MG63 (cell line): ENCODE measurements around the gene UNC5CL. TPM values are rescaled to one million over a fixed set of nuclear protein-coding genes. Genes with fewer than 3 reads are reported as not detected.

Experiments
- DNase-seq: peaks from one replicate; pipeline ENCODE4 v3.0.0-alpha.2; 2020
- H3K27me3 ChIP-seq: fragments of 250-450 bp; sonication (Bioruptor Pico); 2 replicates; pipeline ENCODE4 v1.5.1; 2020; ENCODE audit warnings: mild to moderate bottlenecking, moderate library complexity
- H3K36me3 ChIP-seq: fragments of 250-450 bp; sonication (Bioruptor Pico); 2 replicates; pipeline ENCODE4 v1.5.1; 2020; ENCODE audit warnings: mild to moderate bottlenecking, moderate library complexity
- H3K4me3 ChIP-seq: fragments of 250-450 bp; sonication (Bioruptor Pico); 2 replicates; pipeline ENCODE4 v1.5.1; 2020; ENCODE audit warnings: mild to moderate bottlenecking, moderate library complexity
- H3K9me3 ChIP-seq: fragments of 250-450 bp; sonication (Bioruptor Pico); 2 replicates; pipeline ENCODE4 v1.5.1; 2020; ENCODE audit warnings: mild to moderate bottlenecking, moderate library complexity
- total RNA-seq: library from RNA; depleted of rRNA; stranded (reverse); fragments of >200 nt; shearing (Covaris generic); gene quantifications from 2 replicates; pipeline ENCODE4 v1.2.3, GENCODE V29; 2014; ENCODE audit warnings: low replicate concordance; rRNA removed

Gene UNC5CL
- 0.20 TPM in 1 of 2 replicates, not detected in the other for total RNA-seq

GRCh38 chr6:41039060-41039998 lies at the start of gene UNC5CL:
TSS of gene UNC5CL (minus strand) at chr6:41039221. CDS start at chr6:41035074, 4,147 bp downstream.
- Histone ChIP-seq H3K27me3 (no peaks in the 10 kb centered on the region), H3K36me3 (no peaks in the 10 kb centered on the region), H3K4me3 (no peak within 1 kb of the TSS), H3K9me3 (no peaks in the 10 kb centered on the region)
- DNase-seq, result peak; percentile 11

GRCh38 chr6:41088451-41088850 lies 49.4 kb upstream of the UNC5CL start:
- H3K27me3 ChIP-seq, result no peaks in the 10 kb centered on the region
- peaks cover 39% of the 10 kb centered on the region for H3K36me3 ChIP-seq
- no peaks in the 10 kb centered on the region for H3K9me3 ChIP-seq
- H3K4me3 ChIP-seq, result no peak overlapping the region
- peak; percentile 4 for DNase-seq

GRCh38 chr6:41085182-41085581 lies 46.2 kb upstream of the UNC5CL start:
- no peak overlapping the region for H3K4me3 ChIP-seq
- H3K9me3 ChIP-seq, result no peaks in the 10 kb centered on the region
- DNase-seq, result no peak
- H3K36me3 ChIP-seq, result peaks cover 23% of the 10 kb centered on the region
- no peaks in the 10 kb centered on the region for H3K27me3 ChIP-seq

- no peak for DNase-seq
- Histone ChIP-seq H3K9me3 (no peaks in the 10 kb centered on the region), H3K27me3 (no peaks in the 10 kb centered on the region), H3K4me3 (no peak overlapping the region), H3K36me3 (peaks cover 35% of the 10 kb centered on the region)
Observed at GRCh38 chr6:41083072-41083471, 44.1 kb upstream of the UNC5CL start.

- no peak overlapping the region for H3K4me3 ChIP-seq
- no peak for DNase-seq
- no peaks in the 10 kb centered on the region for H3K27me3 ChIP-seq
- peaks cover 32% of the 10 kb centered on the region for H3K36me3 ChIP-seq
- H3K9me3 ChIP-seq, result no peaks in the 10 kb centered on the region
Observed at GRCh38 chr6:41080621-41081020, 41.6 kb upstream of the UNC5CL start.

GRCh38 chr6:41079080-41079479 lies 40.1 kb upstream of the UNC5CL start:
- H3K36me3 ChIP-seq, result peaks cover 23% of the 10 kb centered on the region
- no peaks in the 10 kb centered on the region for H3K27me3 ChIP-seq
- no peaks in the 10 kb centered on the region for H3K9me3 ChIP-seq
- H3K4me3 ChIP-seq, result no peak overlapping the region
- DNase-seq, result no peak

GRCh38 chr6:41078101-41078500 lies 39.1 kb upstream of the UNC5CL start:
- Histone ChIP-seq H3K9me3 (no peaks in the 10 kb centered on the region), H3K4me3 (no peak overlapping the region), H3K27me3 (no peaks in the 10 kb centered on the region), H3K36me3 (peaks cover 17% of the 10 kb centered on the region)
- DNase-seq, result no peak

GRCh38 chr6:41077536-41077935 lies 38.5 kb upstream of the UNC5CL start:
- no peak for DNase-seq
- Histone ChIP-seq H3K4me3 (no peak overlapping the region), H3K36me3 (peaks cover 17% of the 10 kb centered on the region), H3K9me3 (no peaks in the 10 kb centered on the region), H3K27me3 (no peaks in the 10 kb centered on the region)

- H3K9me3 ChIP-seq, result no peaks in the 10 kb centered on the region
- H3K36me3 ChIP-seq, result peaks cover 15% of the 10 kb centered on the region
- no peak for DNase-seq
- no peaks in the 10 kb centered on the region for H3K27me3 ChIP-seq
- H3K4me3 ChIP-seq, result no peak overlapping the region
Observed at GRCh38 chr6:41075651-41076626, 36.9 kb upstream of the UNC5CL start.

GRCh38 chr6:41074692-41075436 lies 35.8 kb upstream of the UNC5CL start:
- DNase-seq, result no peak
- Histone ChIP-seq H3K27me3 (no peaks in the 10 kb centered on the region), H3K4me3 (peak overlapping the region; percentile 69), H3K9me3 (no peaks in the 10 kb centered on the region), H3K36me3 (peaks cover 15% of the 10 kb centered on the region)

- Histone ChIP-seq H3K27me3 (no peaks in the 10 kb centered on the region), H3K36me3 (peaks cover 10% of the 10 kb centered on the region), H3K4me3 (peak overlapping the region; percentile 69), H3K9me3 (no peaks in the 10 kb centered on the region)
- no peak for DNase-seq
Observed at GRCh38 chr6:41073968-41074691, 35.1 kb upstream of the UNC5CL start.

GRCh38 chr6:41073203-41073967 lies 34.4 kb upstream of the UNC5CL start:
- H3K9me3 ChIP-seq, result no peaks in the 10 kb centered on the region
- peak overlapping the region; percentile 69 for H3K4me3 ChIP-seq
- no peaks in the 10 kb centered on the region for H3K27me3 ChIP-seq
- 0 out of 2 replicates have a peak, but pooled peaks cover 3% of the 10 kb centered on the region for H3K36me3 ChIP-seq
- DNase-seq, result peak; percentile 81

GRCh38 chr6:41072836-41073202 lies 33.8 kb upstream of the UNC5CL start, which contains the start of gene NFYA:
TSS of gene NFYA (plus strand) at chr6:41072974. CDS start at chr6:41079090, 6,116 bp downstream.
- Histone ChIP-seq H3K4me3 (peak within 1 kb of the TSS; percentile 69), H3K36me3 (0 out of 2 replicates have a peak, but pooled peaks cover 3% of the 10 kb centered on the region), H3K27me3 (no peaks in the 10 kb centered on the region), H3K9me3 (no peaks in the 10 kb centered on the region)
- no peak for DNase-seq

GRCh38 chr6:41071923-41072835 lies 33.2 kb upstream of the UNC5CL start, which contains the start of gene OARD1:
TSS of gene OARD1 (minus strand) at chr6:41072356. CDS start at chr6:41071634, 722 bp downstream.
- Histone ChIP-seq H3K4me3 (peak within 1 kb of the TSS; percentile 69), H3K9me3 (no peaks in the 10 kb centered on the region), H3K27me3 (no peaks in the 10 kb centered on the region), H3K36me3 (0 out of 2 replicates have a peak, but pooled peaks cover 3% of the 10 kb centered on the region)
- DNase-seq, result peak; percentile 96
